PFSK-1 (cell line): ENCODE results near the gene IL1RAPL2.
A peak's percentile ranks its signal among the peaks of the same experiment; 100 is the strongest.

ENCODE experiments used
- FOXP2 ChIP-seq: optimal IDR thresholded peaks from 2 replicates; pipeline ENCODE3; 2011; ENCODE audit warnings: borderline replicate concordance, control low read depth, inconsistent platforms; ENCODE audit not compliant: insufficient read depth; ENCODE audit errors: extremely low read length, extremely low read depth
- POLR2AphosphoS5 ChIP-seq: IDR thresholded peaks from 2 replicates; pipeline ENCODE4 v1.6.1; 2012; ENCODE audit warnings: low read depth, mild to moderate bottlenecking, control low read depth, low read length, moderate library complexity
- REST ChIP-seq, 2 experiments: IDR thresholded peaks; 2 replicates each; pipeline versions ENCODE4 v1.6.1 to v1.8.0; 2011 to 2012; ENCODE audit warnings: low read depth in 2 of 2, low read length in 2 of 2, control low read depth in 1 of 2, inconsistent platforms in 1 of 2, mild to moderate bottlenecking in 1 of 2, moderate library complexity in 1 of 2; ENCODE audit not compliant: insufficient read depth in 1 of 2
- SIN3A ChIP-seq: IDR thresholded peaks from 2 replicates; pipeline ENCODE4 v1.6.1; 2012; ENCODE audit warnings: mild to moderate bottlenecking, low read length, moderate library complexity, borderline replicate concordance; ENCODE audit not compliant: insufficient read depth
- TAF1 ChIP-seq: IDR thresholded peaks from 2 replicates; pipeline ENCODE4 v1.6.1; 2012; ENCODE audit warnings: low read length, control low read depth, borderline replicate concordance; ENCODE audit not compliant: insufficient read depth

The IL1RAPL2 gene

GRCh38 chrX:105564501-105564900 is 998.5 kb downstream of the IL1RAPL2 start:
- TF ChIP-seq FOXP2 (peak; percentile 20), POLR2AphosphoS5 (no peak)

GRCh38 chrX:105565856-105566255 is 999.9 kb downstream of the IL1RAPL2 start:
- no peak for TF ChIP-seq FOXP2
- TF ChIP-seq TAF1 = no peak
- no peak for TF ChIP-seq REST (IDR thresholded peaks at IDR 0.05; ENCODE audit: insufficient read depth in 1 of 2, low read depth in 2 of 2, low read length in 2 of 2)
- TF ChIP-seq SIN3A = no peak
- no peak for TF ChIP-seq POLR2AphosphoS5

GRCh38 chrX:105567082-105567481 is 1001.1 kb downstream of the IL1RAPL2 start:
- TF ChIP-seq TAF1 (no peak), REST (IDR thresholded peaks at IDR 0.05; ENCODE audit: insufficient read depth in 1 of 2, low read depth in 2 of 2, low read length in 2 of 2) (no peak), POLR2AphosphoS5 (no peak), SIN3A (no peak), FOXP2 (no peak)

- TF ChIP-seq POLR2AphosphoS5 = no peak
- TF ChIP-seq SIN3A = no peak
- TF ChIP-seq TAF1 = no peak
- no peak for TF ChIP-seq REST (IDR thresholded peaks at IDR 0.05; ENCODE audit: insufficient read depth in 1 of 2, low read depth in 2 of 2, low read length in 2 of 2)
- no peak for TF ChIP-seq FOXP2
These were observed 1042.7 kb downstream of the IL1RAPL2 start for GRCh38 chrX:105608745-105609144.

- TF ChIP-seq TAF1 = no peak
- no peak for TF ChIP-seq POLR2AphosphoS5
- TF ChIP-seq REST (IDR thresholded peaks at IDR 0.05; ENCODE audit: insufficient read depth in 1 of 2, low read depth in 2 of 2, low read length in 2 of 2) = no peak
- TF ChIP-seq FOXP2 = no peak
- TF ChIP-seq SIN3A = no peak
These were observed 1043.5 kb downstream of the IL1RAPL2 start for GRCh38 chrX:105609530-105609929.

- TF ChIP-seq POLR2AphosphoS5 = no peak
- TF ChIP-seq TAF1 = no peak
- no peak for TF ChIP-seq FOXP2
- no peak for TF ChIP-seq SIN3A
- no peak for TF ChIP-seq REST (IDR thresholded peaks at IDR 0.05; ENCODE audit: insufficient read depth in 1 of 2, low read depth in 2 of 2, low read length in 2 of 2)
These were observed 1044.4 kb downstream of the IL1RAPL2 start for GRCh38 chrX:105610411-105610810.
